ENCODE measurements around the gene NDNF.

NDNF gene

DNA sequence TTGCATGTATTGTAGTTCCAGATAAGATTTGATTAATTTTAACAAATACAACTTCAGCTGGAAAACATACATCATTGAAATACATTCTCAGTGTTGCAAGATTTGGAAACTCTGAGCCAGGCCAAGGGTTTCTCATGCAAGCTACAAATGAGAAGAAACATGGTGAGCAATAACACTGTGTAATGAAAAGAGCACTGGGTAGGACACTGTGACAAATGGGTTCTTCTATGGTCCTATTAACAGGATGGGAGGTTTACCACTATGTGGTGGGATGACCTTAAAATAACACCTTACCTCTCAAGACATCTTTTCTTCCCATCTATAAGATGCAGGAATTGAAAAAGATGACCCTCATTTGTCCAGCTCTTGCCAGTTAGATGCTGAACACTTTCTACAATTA, 19.6 kb upstream of the NDNF start:
- Mint-ChIP-seq H3K36me3 (no peaks in the 10 kb centered on the region), H3K4me3 (no peak overlapping the region), H3K9me3 (no peaks in the 10 kb centered on the region), H3K27me3 (peaks cover 1% of the 10 kb centered on the region), H3K4me1 (no peaks in the 10 kb centered on the region), H3K27ac (no peak overlapping the region)
- no peak for DNase-seq
- CTCF ChIA-PET: no interaction called here

- DNase-seq: no peak
- H3K27ac Mint-ChIP-seq: no peak overlapping the region
- CTCF ChIA-PET: no interaction called here
These were observed 16.5 kb upstream of the NDNF start for GRCh38 chr4:121088867-121089266.

GRCh38 chr4:121079376-121079775, 7.0 kb upstream of the NDNF start:
- Mint-ChIP-seq H3K27me3 (peaks cover 14% of the 10 kb centered on the region), H3K27ac (no peak overlapping the region), H3K4me1 (peaks cover 4% of the 10 kb centered on the region), H3K4me3 (no peak overlapping the region), H3K36me3 (no peaks in the 10 kb centered on the region), H3K9me3 (no peaks in the 10 kb centered on the region)
- no peak for DNase-seq
- CTCF ChIA-PET: no interaction called here

More at GRCh38 chr4:121088867-121089266, 16.5 kb upstream of the NDNF start:
- Mint-ChIP-seq H3K4me3 (no peak overlapping the region), H3K9me3 (no peaks in the 10 kb centered on the region), H3K4me1 (no peaks in the 10 kb centered on the region), H3K36me3 (no peaks in the 10 kb centered on the region), H3K27me3 (peaks cover 9% of the 10 kb centered on the region)

DNA sequence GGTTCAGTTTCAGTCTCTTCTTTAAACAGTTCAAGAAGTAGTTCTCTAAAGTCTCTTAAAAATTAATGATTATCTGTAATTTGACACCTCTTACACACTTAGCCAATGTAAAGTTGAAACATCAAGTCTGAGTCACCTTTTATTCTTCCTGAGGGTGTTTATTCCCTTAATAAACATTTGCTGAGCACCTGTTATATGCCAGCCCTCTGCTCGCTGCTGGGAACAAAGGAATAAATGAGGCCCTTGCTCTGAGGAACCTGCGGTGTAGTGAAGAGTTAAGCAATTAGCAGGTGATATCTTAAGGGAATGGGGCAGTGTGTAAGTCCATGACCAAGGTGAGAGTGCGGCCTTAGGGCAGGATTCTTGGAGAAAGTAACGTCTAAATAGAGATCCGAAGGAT, 5.2 kb upstream of the NDNF start:
- H3K27me3 Mint-ChIP-seq: peaks cover 28% of the 10 kb centered on the region
- H3K27ac Mint-ChIP-seq: no peak overlapping the region
- no peak for DNase-seq
- CTCF ChIA-PET: no interaction called here
- no peaks in the 10 kb centered on the region for H3K9me3 Mint-ChIP-seq
- H3K4me3 Mint-ChIP-seq: no peak overlapping the region
- no peaks in the 10 kb centered on the region for H3K36me3 Mint-ChIP-seq
- peaks cover 16% of the 10 kb centered on the region for H3K4me1 Mint-ChIP-seq

GRCh38 chr4:121076416-121076815, 4.1 kb upstream of the NDNF start:
- Mint-ChIP-seq H3K4me1 (peaks cover 23% of the 10 kb centered on the region), H3K4me3 (no peak overlapping the region), H3K36me3 (no peaks in the 10 kb centered on the region), H3K27ac (no peak overlapping the region), H3K9me3 (no peaks in the 10 kb centered on the region), H3K27me3 (peaks cover 39% of the 10 kb centered on the region)
- CTCF ChIA-PET: no interaction called here
- DNase-seq: no peak

GRCh38 chr4:121073672-121074381, 1.5 kb upstream of the NDNF start:
- H3K4me1 Mint-ChIP-seq: peaks cover 35% of the 10 kb centered on the region
- no peaks in the 10 kb centered on the region for H3K36me3 Mint-ChIP-seq
- H3K4me3 Mint-ChIP-seq: no peak overlapping the region
- no peaks in the 10 kb centered on the region for H3K9me3 Mint-ChIP-seq
- H3K27ac Mint-ChIP-seq: no peak overlapping the region
- peaks cover 60% of the 10 kb centered on the region for H3K27me3 Mint-ChIP-seq
- no peak for DNase-seq
- CTCF ChIA-PET: interaction anchor here (0.9 kb wide), 1 partner anchor 119 kb away, joined by 3 read pairs; no protein-coding TSS in a partner anchor

- H3K36me3 Mint-ChIP-seq: no peaks in the 10 kb centered on the region
- peaks cover 31% of the 10 kb centered on the region for H3K4me1 Mint-ChIP-seq
- DNase-seq: no peak
- no peak overlapping the region for H3K27ac Mint-ChIP-seq
- peak overlapping the region; percentile 78 for H3K4me3 Mint-ChIP-seq
- peaks cover 64% of the 10 kb centered on the region for H3K27me3 Mint-ChIP-seq
- H3K9me3 Mint-ChIP-seq: no peaks in the 10 kb centered on the region
- CTCF ChIA-PET: interaction anchor here (0.9 kb wide), 1 partner anchor 119 kb away, joined by 3 read pairs; no protein-coding TSS in a partner anchor
These were observed 685 bp upstream of the NDNF start for GRCh38 chr4:121073004-121073435.

GRCh38 chr4:121071640-121072223, 603 bp downstream of the NDNF start:
- Mint-ChIP-seq H3K27ac (peak overlapping the region; percentile 26), H3K36me3 (no peaks in the 10 kb centered on the region), H3K4me3 (peak overlapping the region; percentile 77), H3K9me3 (no peaks in the 10 kb centered on the region), H3K4me1 (peaks cover 31% of the 10 kb centered on the region), H3K27me3 (peaks cover 61% of the 10 kb centered on the region)
- DNase-seq: no peak
- CTCF ChIA-PET: interaction anchor here (0.6 to 0.8 kb wide), 2 partner anchors 215 to 275 kb away, joined by 3 read pairs; no protein-coding TSS in a partner anchor

DNA sequence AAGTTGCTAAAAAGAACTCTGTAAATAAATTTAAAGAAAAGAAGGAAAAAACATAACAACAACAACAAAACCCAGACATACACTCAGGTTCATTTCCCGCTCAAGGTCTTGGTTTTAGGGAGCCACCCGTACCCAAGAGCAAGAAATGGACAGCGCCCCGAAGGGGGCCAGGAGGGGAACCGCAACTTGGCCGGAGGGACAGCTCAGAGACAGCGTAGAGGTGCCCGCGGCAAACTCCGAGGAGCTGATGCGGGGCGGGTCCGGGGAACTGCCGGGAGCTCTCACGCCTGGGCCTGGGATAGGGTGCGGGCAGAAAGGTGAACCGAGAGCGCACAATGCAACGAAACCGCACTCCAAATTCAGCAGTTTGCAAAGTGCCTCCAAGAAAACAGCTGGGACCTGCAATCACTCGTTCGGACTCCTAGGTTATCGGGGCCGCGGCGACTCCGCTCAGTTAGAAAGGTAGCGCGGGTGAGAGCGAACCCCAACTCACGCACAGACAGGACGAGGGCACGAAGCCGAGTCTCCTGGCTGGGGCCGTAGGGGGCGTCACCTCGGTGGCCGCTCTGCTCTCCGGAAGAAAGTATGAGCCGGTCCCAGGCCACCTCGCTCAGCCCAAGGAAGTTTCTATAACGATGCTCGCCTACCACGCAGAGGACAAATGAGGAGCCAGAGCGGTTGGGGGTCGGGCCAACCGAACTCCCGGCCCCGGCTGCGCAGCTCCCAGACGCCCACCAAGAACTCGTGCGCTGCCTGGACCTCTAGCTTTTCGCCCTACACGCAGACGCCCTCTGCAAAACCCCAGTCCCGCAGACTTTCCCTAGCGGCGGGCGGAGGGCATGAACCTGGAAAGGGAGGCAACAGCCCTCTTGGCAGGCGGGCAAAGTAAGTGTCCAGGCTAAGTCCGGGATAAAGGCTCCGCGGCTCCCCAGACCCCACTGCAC, 1.4 kb downstream of the NDNF start:
- DNase-seq: peak; percentile 40
- Mint-ChIP-seq H3K4me3 (peak overlapping the region; percentile 77), H3K9me3 (no peaks in the 10 kb centered on the region), H3K4me1 (peaks cover 31% of the 10 kb centered on the region), H3K36me3 (no peaks in the 10 kb centered on the region), H3K27ac (peak overlapping the region; percentile 26), H3K27me3 (peaks cover 61% of the 10 kb centered on the region)
- CTCF ChIA-PET: interaction anchor here (0.6 to 0.8 kb wide), 3 partner anchors 121 to 276 kb away, joined by 3 to 4 read pairs (median 3); no protein-coding TSS in a partner anchor

- peaks cover 31% of the 10 kb centered on the region for H3K4me1 Mint-ChIP-seq
- H3K4me3 Mint-ChIP-seq: peak overlapping the region; percentile 11
- H3K27ac Mint-ChIP-seq: no peak overlapping the region
- peaks cover 61% of the 10 kb centered on the region for H3K27me3 Mint-ChIP-seq
- H3K9me3 Mint-ChIP-seq: no peaks in the 10 kb centered on the region
- CTCF ChIA-PET: no interaction called here
- DNase-seq: no peak
- no peaks in the 10 kb centered on the region for H3K36me3 Mint-ChIP-seq
These were observed 2.1 kb downstream of the NDNF start for GRCh38 chr4:121070274-121070673.

DNA sequence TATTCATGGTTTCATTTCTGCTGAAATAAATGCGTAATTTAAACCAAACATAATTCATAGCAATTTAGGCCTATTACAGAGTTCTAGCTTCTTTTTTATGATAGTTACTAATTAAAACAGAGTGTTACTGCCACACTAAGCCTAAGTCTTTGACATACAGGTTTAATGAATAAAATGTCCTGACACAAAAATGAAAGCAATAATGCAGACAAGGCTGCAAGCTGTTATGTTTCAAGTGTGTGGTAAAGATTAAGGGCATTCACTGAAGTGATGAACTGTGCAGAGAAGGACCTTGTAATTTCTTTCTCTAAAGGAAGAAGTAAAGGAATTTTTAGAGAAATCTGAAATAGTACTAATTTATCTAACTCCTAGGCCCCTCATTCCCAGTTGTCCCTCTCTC, 2.9 kb downstream of the NDNF start:
- Mint-ChIP-seq H3K36me3 (no peaks in the 10 kb centered on the region), H3K27me3 (peaks cover 56% of the 10 kb centered on the region), H3K4me1 (peaks cover 31% of the 10 kb centered on the region), H3K4me3 (no peak overlapping the region), H3K27ac (no peak overlapping the region), H3K9me3 (no peaks in the 10 kb centered on the region)
- CTCF ChIA-PET: no interaction called here
- DNase-seq: no peak

- CTCF ChIA-PET: no interaction called here
- Mint-ChIP-seq H3K27ac (no peak overlapping the region), H3K9me3 (no peaks in the 10 kb centered on the region), H3K4me1 (no peaks in the 10 kb centered on the region), H3K27me3 (peaks cover 21% of the 10 kb centered on the region), H3K36me3 (no peaks in the 10 kb centered on the region), H3K4me3 (no peak overlapping the region)
- no peak for DNase-seq
These were observed 7.9 kb downstream of the NDNF start for GRCh38 chr4:121064482-121064881.

DNA sequence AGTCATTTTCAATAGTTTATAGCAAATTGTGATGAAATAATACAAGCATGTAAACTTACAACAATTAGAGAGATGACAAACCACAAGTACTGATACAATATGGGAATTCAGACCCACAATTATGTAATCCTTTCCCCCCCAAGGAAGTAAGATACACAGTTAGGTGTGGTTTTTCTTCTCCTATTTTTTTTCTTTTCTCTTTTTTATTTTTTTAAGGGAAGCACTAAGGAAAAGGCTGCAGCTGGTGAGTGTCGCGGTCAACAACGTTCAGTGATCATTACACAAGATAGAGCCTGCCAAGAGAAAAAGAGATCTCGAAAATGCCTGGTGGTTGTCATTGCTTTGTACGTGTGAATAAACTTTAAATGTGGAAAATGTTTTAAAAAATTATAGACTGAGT, 9.8 kb downstream of the NDNF start:
- no peak overlapping the region for H3K4me3 Mint-ChIP-seq
- H3K27ac Mint-ChIP-seq: no peak overlapping the region
- H3K36me3 Mint-ChIP-seq: no peaks in the 10 kb centered on the region
- CTCF ChIA-PET: no interaction called here
- peaks cover 24% of the 10 kb centered on the region for H3K27me3 Mint-ChIP-seq
- H3K4me1 Mint-ChIP-seq: no peaks in the 10 kb centered on the region
- no peak for DNase-seq
- H3K9me3 Mint-ChIP-seq: no peaks in the 10 kb centered on the region

DNA sequence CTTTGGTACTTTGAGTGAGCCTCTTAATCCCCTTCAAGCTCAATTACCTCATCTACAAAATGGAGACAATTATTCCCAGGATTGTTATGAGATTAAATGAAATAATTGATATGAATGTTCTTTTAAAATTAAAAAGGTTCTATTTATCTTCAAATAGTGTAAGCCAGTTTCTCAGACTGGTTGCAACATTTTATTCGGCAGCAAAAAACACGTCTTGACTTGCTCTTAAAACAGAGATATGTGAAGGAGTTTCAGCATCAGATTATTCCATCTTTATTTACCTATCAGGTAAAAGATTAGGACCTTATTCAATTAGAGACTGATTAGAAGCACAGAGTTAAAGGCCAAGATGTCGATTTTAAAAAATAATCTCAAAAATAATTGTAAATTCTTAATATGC, 10.5 kb downstream of the NDNF start:
- no peak for DNase-seq
- no peaks in the 10 kb centered on the region for H3K9me3 Mint-ChIP-seq
- H3K4me3 Mint-ChIP-seq: no peak overlapping the region
- H3K27ac Mint-ChIP-seq: no peak overlapping the region
- peaks cover 30% of the 10 kb centered on the region for H3K27me3 Mint-ChIP-seq
- CTCF ChIA-PET: no interaction called here
- H3K4me1 Mint-ChIP-seq: no peaks in the 10 kb centered on the region
- H3K36me3 Mint-ChIP-seq: no peaks in the 10 kb centered on the region

Measured in activated naive CD4-positive, alpha-beta T cell treated with anti-CD3 and anti-CD28 coated beads, Interleukin-2, amount 10 ng/mL, durations not matched to agents 7 days and 5 days (primary cell).